Measurements from ENCODE around the gene AIM2. TPM values are rescaled to one million over a fixed set of nuclear protein-coding genes. Genes with fewer than 3 reads are reported as not detected.

AIM2 gene
- polyA plus RNA-seq, 1 donor: 0.46 TPM

GRCh38 chr1:159015440-159015909, 61.1 kb downstream of the AIM2 start:
- no peak for DNase-seq (ENCODE audit: low read depth)

GRCh38 chr1:159014851-159015250, 61.7 kb downstream of the AIM2 start:
- DNase-seq (ENCODE audit: low read depth): no peak

- DNase-seq (ENCODE audit: low read depth): no peak
Observed at GRCh38 chr1:159014003-159014571, 62.5 kb downstream of the AIM2 start.

GRCh38 chr1:159012495-159012894, 64.1 kb downstream of the AIM2 start:
- DNase-seq (ENCODE audit: low read depth): no peak

Other genes starting within 250 kb of the AIM2 start
- gene MNDA, start 245.4 kb downstream of the AIM2 start, polyA plus RNA-seq (ENCODE audit: insufficient read length): 2.9 TPM
- gene PYHIN1, start 145.2 kb downstream of the AIM2 start, polyA plus RNA-seq (ENCODE audit: insufficient read length): 0.22 TPM
- 28.6 TPM for gene IFI16, start 66.9 kb downstream of the AIM2 start, polyA plus RNA-seq (ENCODE audit: insufficient read length)
- gene CADM3, start 94.8 kb upstream of the AIM2 start, polyA plus RNA-seq (ENCODE audit: insufficient read length): 0.47 TPM
- 3.0 TPM for gene ACKR1, start 128.1 kb upstream of the AIM2 start, polyA plus RNA-seq (ENCODE audit: insufficient read length)
- 0.42 TPM for gene FCER1A, start 225.6 kb upstream of the AIM2 start, polyA plus RNA-seq (ENCODE audit: insufficient read length)

All from forelimb muscle (tissue), 1 donor.